HEK293 (cell line): ENCODE measurements around the gene MVB12B.

Experiments used
- CTCF ChIA-PET: fragments of 350-600 bp; formaldehyde crosslinking; extraction: SDS; loops from one replicate; lab custom pipeline; 2021; ENCODE audit warnings: antibody characterized with exemption; lab: Yijun Ruan, JAX
- POLR2A ChIA-PET: fragments of 300-600 bp; formaldehyde crosslinking; extraction: SDS; loops from one replicate; lab custom pipeline; 2020; ENCODE audit warnings: antibody characterized with exemption, inconsistent platforms; lab: Yijun Ruan, JAX
- H3K27ac ChIP-seq: fragments of 200-500 bp; sonication (Bioruptor generic); 2 replicates; pipeline ENCODE4 v1.5.1; 2014; ENCODE audit warnings: low read depth, low read length, control low read depth, inconsistent platforms; ENCODE audit errors: extremely low read depth
- H3K36me3 ChIP-seq, 2 experiments: fragments of 200-500 bp in 1 of 2; sonication (Bioruptor generic) in 1 of 2; 1 replicate in 1 of 2; 2 replicates in 1 of 2; pipeline ENCODE4 v1.5.1; 2014 to 2017; ENCODE audit warnings: inconsistent platforms in 2 of 2, low read length in 2 of 2; ENCODE audit not compliant: control insufficient read depth in 2 of 2, insufficient read depth in 1 of 2
- H3K4me1 ChIP-seq: fragments of 200-500 bp; sonication (Bioruptor generic); 2 replicates; pipeline ENCODE4 v1.5.1; 2014; ENCODE audit warnings: mild to moderate bottlenecking, low read length, inconsistent platforms; ENCODE audit not compliant: control insufficient read depth, insufficient read depth
- H3K4me3 ChIP-seq: 2 replicates; pipeline ENCODE4 v1.5.1; 2011; ENCODE audit warnings: low read depth, mild to moderate bottlenecking, control low read depth, low read length, moderate library complexity
- H3K9me3 ChIP-seq: fragments of 200-500 bp; sonication (Bioruptor generic); 2 replicates; pipeline ENCODE4 v1.5.1; 2014; ENCODE audit warnings: low read depth, low read length, inconsistent platforms; ENCODE audit not compliant: control insufficient read depth, insufficient read depth
- BCL6B ChIP-seq: fragments of 450-650 bp; formaldehyde crosslinking; IDR thresholded peaks from 2 replicates; pipeline ENCODE4 v1.5.1; 2017; ENCODE audit warnings: missing biosample characterization, missing genetic modification characterization
- GLI4 ChIP-seq: fragments of 450-650 bp; formaldehyde crosslinking; IDR thresholded peaks from 2 replicates; pipeline ENCODE4 v1.5.1; 2016; ENCODE audit warnings: missing biosample characterization, missing genetic modification characterization
- PRDM1 ChIP-seq: fragments of 450-650 bp; formaldehyde crosslinking; IDR thresholded peaks from 2 replicates; pipeline ENCODE4; 2016; ENCODE audit warnings: missing biosample characterization, missing genetic modification characterization
- SETDB1 ChIP-seq: IDR thresholded peaks from one replicate; pipeline ENCODE4 v1.6.1; 2017; ENCODE audit warnings: mild to moderate bottlenecking, low read length, moderate library complexity, mixed read lengths; ENCODE audit not compliant: insufficient read length
- TRIM28 ChIP-seq: IDR thresholded peaks from 2 replicates; pipeline ENCODE4 v1.6.1; 2011; ENCODE audit warnings: low read length, control low read depth, borderline replicate concordance
- WT1 ChIP-seq: fragments of 450-650 bp; formaldehyde crosslinking; IDR thresholded peaks from 2 replicates; pipeline ENCODE4 v1.5.1; 2016; ENCODE audit warnings: missing biosample characterization, missing genetic modification characterization
- ZBTB26 ChIP-seq: fragments of 450-650 bp; formaldehyde crosslinking; optimal IDR thresholded peaks from 2 replicates; pipeline ENCODE3; 2016; ENCODE audit warnings: missing biosample characterization, mild to moderate bottlenecking, missing genetic modification characterization
- ZNF112 ChIP-seq: fragments of 450-650 bp; formaldehyde crosslinking; IDR thresholded peaks from 2 replicates; pipeline ENCODE4 v1.5.0; 2017; ENCODE audit warnings: missing biosample characterization, missing genetic modification characterization
- ZNF140 ChIP-seq: fragments of 450-650 bp; formaldehyde crosslinking; IDR thresholded peaks from 2 replicates; pipeline ENCODE4 v1.5.1; 2016; ENCODE audit warnings: missing biosample characterization, missing genetic modification characterization
- ZNF155 ChIP-seq: fragments of 450-650 bp; formaldehyde crosslinking; IDR thresholded peaks from 2 replicates; pipeline ENCODE4 v1.5.1; 2016; ENCODE audit warnings: missing biosample characterization, missing genetic modification characterization
- ZNF302 ChIP-seq: fragments of 450-650 bp; formaldehyde crosslinking; IDR thresholded peaks from 2 replicates; pipeline ENCODE4 v1.5.1; 2016; ENCODE audit warnings: missing biosample characterization, missing genetic modification characterization, low read depth
- ZNF362 ChIP-seq: fragments of 450-650 bp; formaldehyde crosslinking; IDR thresholded peaks from 2 replicates; pipeline ENCODE4 v1.5.1; 2016; ENCODE audit warnings: missing biosample characterization, missing genetic modification characterization
- ZNF391 ChIP-seq: fragments of 450-650 bp; formaldehyde crosslinking; IDR thresholded peaks from 2 replicates; pipeline ENCODE4 v1.5.1; 2016; ENCODE audit warnings: low read depth, missing biosample characterization, missing genetic modification characterization, borderline replicate concordance
- ZNF449 ChIP-seq: fragments of 450-650 bp; formaldehyde crosslinking; IDR thresholded peaks from 2 replicates; pipeline ENCODE4 v1.5.1; 2017; ENCODE audit warnings: missing biosample characterization, mild to moderate bottlenecking, missing genetic modification characterization, moderate library complexity
- ZNF473 ChIP-seq: fragments of 450-650 bp; formaldehyde crosslinking; IDR thresholded peaks from 2 replicates; pipeline ENCODE4 v1.5.1; 2017; ENCODE audit warnings: missing biosample characterization, missing genetic modification characterization
- ZNF549 ChIP-seq: fragments of 450-650 bp; IDR thresholded peaks from 2 replicates; pipeline ENCODE4 v1.5.1; 2018; ENCODE audit warnings: missing biosample characterization, missing genetic modification characterization, mild to moderate bottlenecking, inconsistent platforms, moderate library complexity
- ZNF707 ChIP-seq: fragments of 450-650 bp; formaldehyde crosslinking; IDR thresholded peaks from 2 replicates; pipeline ENCODE4 v1.5.1; 2016; ENCODE audit warnings: missing biosample characterization, missing genetic modification characterization
- ZNF76 ChIP-seq: fragments of 450-650 bp; formaldehyde crosslinking; IDR thresholded peaks from 2 replicates; pipeline ENCODE4; 2016; ENCODE audit warnings: low read depth, missing biosample characterization, missing genetic modification characterization, borderline replicate concordance
- ZSCAN5A ChIP-seq: fragments of 450-650 bp; formaldehyde crosslinking; IDR thresholded peaks from 2 replicates; pipeline ENCODE4 v1.5.1; 2016; ENCODE audit warnings: missing biosample characterization, missing genetic modification characterization

The MVB12B gene

GRCh38 chr9:126437701-126438100, 111.1 kb downstream of the MVB12B start:
- Histone ChIP-seq H3K9me3 (no peaks in the 10 kb centered on the region), H3K4me1 (no peaks in the 10 kb centered on the region), H3K27ac (no peak overlapping the region), H3K4me3 (no peak overlapping the region), H3K36me3 (peaks cover 0 to 2% of the 10 kb centered on the region in 2 experiments; a peak in 1 of 3 replicates)
- POLR2A ChIA-PET = no interaction called here
- CTCF ChIA-PET = interaction anchor here (0.6 kb wide), 1 partner anchor 39 kb away, joined by 3 read pairs; no protein-coding TSS in a partner anchor
- TF ChIP-seq ZNF473 (tag by site-specific recombination) (no peak), ZNF302 (tag by site-specific recombination) (no peak), ZNF549 (tag by site-specific recombination) (no peak)

GRCh38 chr9:126438741-126439401, 112.2 kb downstream of the MVB12B start:
- no peak overlapping the region for H3K27ac ChIP-seq
- TF ChIP-seq TRIM28 (no peak), ZNF707 (tag by site-specific recombination) (no peak), ZNF112 (tag by site-specific recombination) (no peak), ZNF449 (tag by site-specific recombination) (no peak), GLI4 (no peak), ZNF140 (tag by site-specific recombination) (no peak), ZBTB26 (no peak), WT1 (tag by site-specific recombination) (no peak), SETDB1 (no peak), BCL6B (tag by site-specific recombination) (no peak), ZNF362 (tag by site-specific recombination) (no peak), ZNF76 (tag by site-specific recombination) (no peak), ZNF155 (tag by site-specific recombination) (no peak), PRDM1 (tag by site-specific recombination) (no peak), ZNF391 (tag by site-specific recombination) (no peak), ZSCAN5A (tag by site-specific recombination) (no peak)
- CTCF ChIA-PET = interaction anchor here (1.1 to 3.9 kb wide), 2 partner anchors 52 to 146 kb away, joined by 3 to 13 read pairs; no protein-coding TSS in a partner anchor

More at GRCh38 chr9:126438741-126439401, 112.2 kb downstream of the MVB12B start:
- Histone ChIP-seq H3K9me3 (no peaks in the 10 kb centered on the region), H3K4me1 (no peaks in the 10 kb centered on the region), H3K4me3 (no peak overlapping the region), H3K36me3 (no peaks in the 10 kb centered on the region)
- POLR2A ChIA-PET = no interaction called here
